Left ventricle myocardium inferior (tissue), 1 donor: ENCODE measurements around the gene SRL. TPM values are rescaled to one million over a fixed set of nuclear protein-coding genes. Genes with fewer than 3 reads are reported as not detected.

Source experiments
- DNase-seq: peaks from one replicate; pipeline ENCODE4 v3.0.0-alpha.2; 2020
- H3K27ac ChIP-seq: fragments of 200-600 bp; replicated peaks from 2 replicates; pipeline ENCODE4 v1.8.0; 2021
- H3K27me3 ChIP-seq: fragments of 200-600 bp; 2 replicates; pipeline ENCODE4 v1.8.0; 2021; ENCODE audit warnings: low read depth
- H3K36me3 ChIP-seq: fragments of 200-600 bp; 2 replicates; pipeline ENCODE4 v1.8.0; 2021
- H3K4me1 ChIP-seq: fragments of 200-600 bp; 2 replicates; pipeline ENCODE4 v1.8.0; 2021
- H3K4me3 ChIP-seq: fragments of 200-600 bp; 2 replicates; pipeline ENCODE4 v1.8.0; 2021; ENCODE audit warnings: mild to moderate bottlenecking, moderate library complexity
- H3K9me3 ChIP-seq: fragments of 200-600 bp; replicated peaks from 2 replicates; pipeline ENCODE4 v1.8.0; 2021
- intact Hi-C: fragments of 100-400 bp; cut with micrococcal nuclease; formaldehyde crosslinking; loops from one replicate; pipeline ENCODE4 v1.11.0; 2022
- total RNA-seq: library from RNA; stranded (reverse); fragmentation: NEBNext Ultra II Directional; extraction: Animal tissue kit (Norgen Biotek cat#: 25700); gene quantifications from one replicate; pipeline ENCODE4 v1.2.1, GENCODE V29; 2021
- TF ChIP-seq, protein P1 (sequence below): fragments of 200-600 bp; IDR thresholded peaks from 2 replicates; pipeline ENCODE4 v1.8.0; 2021; ENCODE audit warnings: antibody characterized with exemption, mild to moderate bottlenecking, borderline replicate concordance
- donor health status: DM: no; HTN: yes; CAD: no; lungs with severe emphysema.

Gene SRL
- total RNA-seq, 1 donor from 2014 or later: 445 TPM

DNA sequence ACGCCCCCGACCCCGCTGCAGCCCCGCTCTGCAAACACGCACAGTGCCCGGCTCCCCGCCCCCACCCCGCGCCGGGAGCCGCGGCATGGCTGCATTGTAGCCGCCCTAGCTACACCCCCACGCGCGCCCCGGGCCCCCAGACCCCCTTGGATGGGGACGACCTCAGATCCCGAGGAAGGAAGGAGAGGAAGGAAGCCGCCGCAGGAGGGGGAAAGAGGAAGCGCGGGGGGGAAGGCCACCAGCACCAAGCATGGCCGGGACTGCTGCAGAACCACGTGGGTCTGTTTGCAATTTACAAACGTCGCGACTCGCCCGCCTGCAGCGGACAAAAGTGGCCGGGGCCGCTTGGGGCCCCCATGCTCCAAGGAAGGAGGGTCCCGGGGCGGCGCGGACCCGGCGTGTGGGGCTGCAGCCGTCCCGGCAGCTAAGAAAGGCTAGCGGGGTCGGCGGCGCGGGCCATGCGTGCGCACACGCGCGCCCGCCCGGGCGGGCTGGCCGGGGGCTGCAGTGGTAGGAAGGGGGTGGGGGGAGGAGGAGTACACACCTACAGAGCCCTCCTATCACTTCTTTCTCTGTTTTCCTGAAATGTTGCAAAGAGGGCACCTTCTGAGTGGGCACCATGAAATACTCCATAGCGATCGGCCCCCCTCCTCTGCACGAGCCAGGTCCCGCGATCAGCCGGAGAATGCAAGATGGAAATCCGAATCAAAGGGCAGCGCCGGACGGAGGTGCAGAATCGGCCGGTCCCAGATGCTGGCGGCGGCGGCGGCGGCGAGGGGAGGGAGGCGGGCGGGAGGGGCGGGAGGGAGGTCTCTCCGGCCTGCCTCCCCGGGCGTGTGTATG is 30.5 kb upstream of the SRL start:
- DNase-seq: peak; percentile 61
- H3K27ac ChIP-seq: peak overlapping the region; percentile 97
- H3K4me1 ChIP-seq: peaks cover 38% of the 10 kb centered on the region
- intact Hi-C loops: no loop called here
- no peaks in the 10 kb centered on the region for H3K27me3 ChIP-seq
- TF ChIP-seq, protein P1, sequence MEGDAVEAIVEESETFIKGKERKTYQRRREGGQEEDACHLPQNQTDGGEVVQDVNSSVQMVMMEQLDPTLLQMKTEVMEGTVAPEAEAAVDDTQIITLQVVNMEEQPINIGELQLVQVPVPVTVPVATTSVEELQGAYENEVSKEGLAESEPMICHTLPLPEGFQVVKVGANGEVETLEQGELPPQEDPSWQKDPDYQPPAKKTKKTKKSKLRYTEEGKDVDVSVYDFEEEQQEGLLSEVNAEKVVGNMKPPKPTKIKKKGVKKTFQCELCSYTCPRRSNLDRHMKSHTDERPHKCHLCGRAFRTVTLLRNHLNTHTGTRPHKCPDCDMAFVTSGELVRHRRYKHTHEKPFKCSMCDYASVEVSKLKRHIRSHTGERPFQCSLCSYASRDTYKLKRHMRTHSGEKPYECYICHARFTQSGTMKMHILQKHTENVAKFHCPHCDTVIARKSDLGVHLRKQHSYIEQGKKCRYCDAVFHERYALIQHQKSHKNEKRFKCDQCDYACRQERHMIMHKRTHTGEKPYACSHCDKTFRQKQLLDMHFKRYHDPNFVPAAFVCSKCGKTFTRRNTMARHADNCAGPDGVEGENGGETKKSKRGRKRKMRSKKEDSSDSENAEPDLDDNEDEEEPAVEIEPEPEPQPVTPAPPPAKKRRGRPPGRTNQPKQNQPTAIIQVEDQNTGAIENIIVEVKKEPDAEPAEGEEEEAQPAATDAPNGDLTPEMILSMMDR: no peak
- H3K36me3 ChIP-seq: no peaks in the 10 kb centered on the region
- H3K9me3 ChIP-seq: no peaks in the 10 kb centered on the region
- H3K4me3 ChIP-seq: peak overlapping the region; percentile 85

DNA sequence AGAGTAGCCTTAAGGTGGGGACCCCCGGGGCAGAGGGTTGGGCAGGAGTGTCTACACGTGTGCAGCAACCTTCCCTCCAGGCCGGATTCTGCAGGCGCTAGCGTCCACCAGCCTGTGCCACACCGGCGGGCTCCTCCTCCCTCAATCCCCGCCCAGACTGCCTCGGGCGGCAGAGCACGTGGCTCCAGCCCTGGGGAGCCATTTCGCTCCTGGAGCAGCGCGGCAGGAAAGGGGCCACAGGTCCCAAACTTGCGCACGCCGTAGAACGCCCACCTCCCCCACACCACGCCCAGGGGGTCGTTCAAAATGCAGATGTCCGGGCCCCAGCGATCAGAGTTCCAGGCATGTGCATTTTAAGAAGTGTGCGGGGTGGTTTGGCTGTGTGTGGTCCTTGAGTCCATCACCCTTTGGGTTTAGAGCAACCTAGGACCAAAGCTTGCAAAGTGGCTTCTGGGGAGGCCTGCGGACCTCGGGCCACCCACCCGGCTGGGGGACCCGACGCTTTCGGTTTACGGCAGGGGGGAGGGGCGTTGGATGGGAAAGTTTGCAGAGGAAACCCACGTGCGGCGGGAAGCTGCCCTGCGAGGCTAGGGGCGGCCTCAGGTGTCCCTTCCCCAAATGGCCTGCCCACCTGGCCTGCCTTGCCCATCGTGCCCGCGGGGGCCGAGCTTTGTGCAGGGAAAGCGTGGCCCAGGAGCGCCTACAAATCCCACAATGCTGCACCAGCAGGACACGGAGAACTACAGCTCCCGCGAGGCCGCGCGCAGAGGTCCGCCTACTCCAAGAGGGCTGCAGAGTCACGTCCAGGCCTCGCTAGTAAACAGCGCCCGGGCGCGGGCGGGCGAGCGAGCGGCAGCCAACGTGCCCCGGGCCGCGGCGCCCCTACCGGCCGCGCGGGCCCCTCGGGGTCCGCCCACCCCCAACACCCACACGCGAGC is 29.6 kb upstream of the SRL start:
- H3K27ac ChIP-seq: peak overlapping the region; percentile 97
- intact Hi-C loops: no loop called here
- DNase-seq: peak; percentile 95

DNA sequence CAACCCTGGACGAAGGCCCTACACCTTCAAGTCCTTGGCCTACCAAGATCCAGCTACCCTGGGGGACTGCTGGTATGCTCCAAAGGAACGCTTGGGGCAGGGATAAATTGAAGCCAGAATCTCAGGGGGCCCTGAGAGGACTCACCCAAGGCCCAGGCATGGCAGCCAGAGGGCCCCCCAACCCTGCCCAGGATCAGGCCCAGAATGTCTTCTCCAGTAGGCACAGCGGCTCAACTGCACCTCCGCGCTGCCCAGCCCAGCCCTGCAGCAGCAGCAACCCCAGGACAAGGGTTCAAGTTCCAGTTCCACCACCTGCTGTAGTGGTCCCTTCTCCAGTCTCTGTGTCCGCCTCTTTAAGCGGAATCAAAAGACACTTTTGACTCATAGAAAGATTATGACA is 28.7 kb upstream of the SRL start:
- H3K4me1 ChIP-seq: peaks cover 45% of the 10 kb centered on the region
- peak overlapping the region; percentile 97 for H3K27ac ChIP-seq
- DNase-seq: no peak
- TF ChIP-seq, protein P1: no peak
- H3K9me3 ChIP-seq: no peaks in the 10 kb centered on the region
- intact Hi-C loops: no loop called here
- no peaks in the 10 kb centered on the region for H3K36me3 ChIP-seq
- peak overlapping the region; percentile 85 for H3K4me3 ChIP-seq
- H3K27me3 ChIP-seq: no peaks in the 10 kb centered on the region

More for the DNA sequence above, 29.6 kb upstream of the SRL start:
- no peaks in the 10 kb centered on the region for H3K27me3 ChIP-seq
- no peaks in the 10 kb centered on the region for H3K36me3 ChIP-seq
- TF ChIP-seq, protein P1: peak; percentile 38
- H3K4me1 ChIP-seq: peaks cover 38% of the 10 kb centered on the region
- no peaks in the 10 kb centered on the region for H3K9me3 ChIP-seq
- H3K4me3 ChIP-seq: peak overlapping the region; percentile 85

DNA sequence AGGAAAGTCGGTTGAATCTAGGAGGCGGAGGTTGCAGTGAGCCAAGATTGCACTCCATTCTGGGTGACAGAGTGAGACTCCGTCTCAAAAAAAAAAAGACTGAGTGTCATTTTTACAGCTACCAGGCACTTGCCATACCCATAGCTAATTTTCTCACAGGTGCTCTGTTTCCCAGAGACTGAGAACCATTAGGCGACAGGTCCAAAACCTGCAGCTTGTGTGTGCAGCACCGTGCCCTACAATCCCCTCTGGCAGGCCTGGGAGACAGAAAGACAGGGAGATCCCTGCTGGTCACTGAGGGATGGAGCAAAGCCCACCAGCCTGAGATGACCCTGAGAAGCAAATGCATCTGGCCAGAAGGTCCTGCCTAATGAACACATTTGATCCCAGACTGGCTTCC is 28.2 kb upstream of the SRL start:
- H3K27me3 ChIP-seq: no peaks in the 10 kb centered on the region
- peaks cover 48% of the 10 kb centered on the region for H3K4me1 ChIP-seq
- H3K4me3 ChIP-seq: no peak overlapping the region
- no peak for DNase-seq
- no peaks in the 10 kb centered on the region for H3K36me3 ChIP-seq
- H3K27ac ChIP-seq: no peak overlapping the region
- TF ChIP-seq, protein P1: no peak
- no peaks in the 10 kb centered on the region for H3K9me3 ChIP-seq
- intact Hi-C loops: no loop called here

DNA sequence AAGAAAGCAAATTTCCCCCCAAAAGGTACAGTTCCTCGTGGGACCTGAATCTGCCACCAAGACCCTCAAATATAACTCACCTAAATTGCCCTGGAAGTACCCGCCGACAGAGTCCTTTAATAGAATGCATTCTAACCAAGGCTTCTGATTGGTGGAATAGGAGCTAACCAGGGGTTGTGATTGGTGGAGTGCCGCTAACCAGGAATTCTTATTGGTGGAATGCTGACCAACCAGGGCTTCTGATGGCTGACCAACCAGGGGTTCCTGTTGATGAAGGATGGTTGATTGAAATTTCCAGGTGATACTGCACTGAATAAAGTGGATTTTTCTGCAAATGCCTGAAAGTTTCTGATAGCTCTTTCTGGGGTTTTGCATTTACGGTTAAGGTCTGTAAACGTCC is 24.5 kb upstream of the SRL start:
- intact Hi-C loops: no loop called here

More for the DNA sequence above, 24.5 kb upstream of the SRL start:
- Histone ChIP-seq H3K4me1 (peaks cover 40% of the 10 kb centered on the region), H3K4me3 (no peak overlapping the region), H3K36me3 (peaks cover 12% of the 10 kb centered on the region), H3K27me3 (no peaks in the 10 kb centered on the region), H3K27ac (peak overlapping the region; percentile 40), H3K9me3 (no peaks in the 10 kb centered on the region)
- TF ChIP-seq, protein P1: no peak
- DNase-seq: no peak
